Pancreas (tissue), 10 donors: ENCODE results near the gene KRT2. TPM values are rescaled to one million over a fixed set of nuclear protein-coding genes. Genes with fewer than 3 reads are reported as not detected.

ENCODE experiments used
- ATAC-seq, 4 donors: fragments of 200-7000 bp; cut with Tn5 transposase; one replicate each; pipeline versions ENCODE4 v1.8.0 to v1.9.1; 2020; ENCODE audit warnings: mild to moderate bottlenecking in 4 of 4, moderate library complexity in 4 of 4
- DNase-seq, 6 donors: peaks; one replicate each; pipeline ENCODE4 v3.0.0-alpha.2; 2020
- FAIRE-seq: peaks from 2 replicates; lab custom pipeline; 2012; peaks lifted over from hg19 to GRCh38; lab: Jason Lieb, UNC
- H3K27ac ChIP-seq, 4 donors: fragments of 200-600 bp; sonication (generic); 1 replicate in 3 of 4; 2 replicates in 1 of 4; pipeline versions ENCODE4 v1.5.0 to v1.8.0; 2020
- H3K27me3 ChIP-seq, 4 donors: fragments of 200-600 bp; one replicate each; pipeline ENCODE4 v1.8.0; 2021
- H3K36me3 ChIP-seq, 3 donors: fragments of 200-600 bp; sonication (generic) in 1 of 3; one replicate each; pipeline versions ENCODE4 v1.5.0 to v1.8.0; 2020 to 2021
- H3K4me1 ChIP-seq, 3 donors: fragments of 200-600 bp; one replicate each; pipeline ENCODE4 v1.8.0; 2021
- H3K4me3 ChIP-seq, 4 donors: fragments of 200-600 bp; sonication (generic) in 2 of 4; one replicate each; pipeline versions ENCODE4 v1.5.0 to v1.8.0; 2020 to 2021
- H3K9me3 ChIP-seq, 4 donors: fragments of 200-600 bp; one replicate each; pipeline ENCODE4 v1.8.0; 2021
- CTCF ChIP-seq, 4 donors: fragments of 200-600 bp; sonication (generic) in 3 of 4; IDR thresholded peaks; one replicate each; pipeline versions ENCODE4 v1.5.0 to v1.8.0; 2021; ENCODE audit warnings: antibody characterized with exemption in 4 of 4
- WGBS, 2 donors: extraction: QIAGEN DNeasy Blood & Tissue Kit; methylation state at CpG; one replicate each; pipeline ENCODE4 v1.1.7; 2013; 5-methylcytosine and 5-hydroxymethylcytosine counted together
- intact Hi-C, 3 donors: fragments of 100-400 bp; cut with DNase I; formaldehyde crosslinking; loops; one replicate each; pipeline versions ENCODE4 v1.11.1 to v1.14.2; 2022
- polyA plus RNA-seq, 2 donors: library from polyadenylated mRNA; stranded (reverse); fragments of 200-250 nt; gene quantifications; one replicate each; pipeline ENCODE4 v1.2.3, GENCODE V29; 2013
- total RNA-seq, 6 donors: library from RNA; stranded (reverse); fragmentation: NEBNext Ultra II Directional in 4 of 6; extraction: Animal tissue kit (Norgen Biotek cat#: 25700) in 4 of 6; gene quantifications; one replicate each; pipeline versions ENCODE4 v1.2.1 to v1.2.4, GENCODE V29; 2021 to 2023
- donor health status: healthy with polysubstance abuse.
- donor health status: DM: no; HTN: no; CAD: no; lungs with moderate emphysema.
- donor health status: DM: no; HTN: no; CAD: no.
- donor health status: control.
- donor health status: control.
- donor health status: Bipolar disorder and iron deficiency.
- donor health status: DM: yes; HTN: yes; CAD: no.
- donor health status: DM: no; HTN: no; CAD: no.
- donor health status: DM: no; HTN: no; CAD: no.
- donor health status: DM: yes; HTN: yes; CAD: no.

The KRT2 gene
- total and polyA plus RNA-seq, 8 donors: 0.02 TPM; not detected in 7

GRCh38 chr12:52606096-52606495, 45.9 kb downstream of the KRT2 start:
- peaks cover 0 to 5% (median 2%) of the 10 kb centered on the region in 4 donors for H3K27me3 ChIP-seq
- no peak overlapping the region for H3K27ac ChIP-seq
- no peaks in the 10 kb centered on the region for H3K36me3 ChIP-seq
- ATAC-seq: no peak
- 73 to 79% methylated on average over 3 of the region's 3 CpGs for WGBS, 2 donors
- FAIRE-seq: no peak
- intact Hi-C loops: no loop called here
- no peaks in the 10 kb centered on the region for H3K9me3 ChIP-seq
- no peak for DNase-seq
- no peak overlapping the region for H3K4me3 ChIP-seq
- H3K4me1 ChIP-seq: no peaks in the 10 kb centered on the region
- no peak for TF ChIP-seq CTCF (IDR thresholded peaks at IDR 0.05)

DNA sequence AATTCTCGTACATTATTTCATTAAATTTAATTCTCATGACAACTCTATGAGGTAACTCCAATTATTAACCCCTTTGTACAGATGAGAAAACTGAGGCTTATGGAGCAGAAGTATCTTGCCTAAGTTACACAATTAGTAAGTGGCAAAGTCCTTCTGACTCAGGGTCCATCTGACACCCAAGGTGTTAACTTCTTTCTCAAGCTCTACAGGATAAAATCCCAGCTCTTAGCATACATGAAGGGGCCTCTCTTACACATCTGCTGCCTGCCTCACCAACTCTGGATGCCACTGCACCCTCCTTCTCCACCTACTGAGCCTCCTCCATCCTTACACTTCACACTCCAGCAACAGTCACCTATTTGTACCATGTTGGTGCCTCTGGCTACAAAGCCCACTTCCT, 46.5 kb downstream of the KRT2 start:
- H3K36me3 ChIP-seq: no peaks in the 10 kb centered on the region
- no peak for FAIRE-seq
- peaks cover 0 to 10% (median 4%) of the 10 kb centered on the region in 4 donors for H3K27me3 ChIP-seq
- 72 to 91% methylated on average over 1 of the region's 1 CpG for WGBS, 2 donors
- no peaks in the 10 kb centered on the region for H3K9me3 ChIP-seq
- no peak for DNase-seq
- no peak overlapping the region for H3K27ac ChIP-seq
- H3K4me1 ChIP-seq: no peaks in the 10 kb centered on the region
- H3K4me3 ChIP-seq: no peak overlapping the region
- intact Hi-C loops: no loop called here
- ATAC-seq: no peak
- TF ChIP-seq CTCF (IDR thresholded peaks at IDR 0.05): no peak

- H3K27me3 ChIP-seq: peaks cover 0 to 10% (median 4%) of the 10 kb centered on the region in 4 donors
These were observed 47.2 kb downstream of the KRT2 start for GRCh38 chr12:52604859-52605258.

GRCh38 chr12:52603314-52603713, 48.7 kb downstream of the KRT2 start:
- Histone ChIP-seq H3K4me1 (no peaks in the 10 kb centered on the region), H3K27ac (no peak overlapping the region), H3K36me3 (no peaks in the 10 kb centered on the region), H3K4me3 (no peak overlapping the region), H3K9me3 (no peaks in the 10 kb centered on the region), H3K27me3 (peaks cover 0 to 10% (median 4%) of the 10 kb centered on the region in 4 donors)
- intact Hi-C loops: no loop called here
- ATAC-seq (no peak), FAIRE-seq (no peak), DNase-seq (no peak)
- 89 to 97% methylated on average over 2 of the region's 2 CpGs for WGBS, 2 donors
- no peak for TF ChIP-seq CTCF (IDR thresholded peaks at IDR 0.05)

More at GRCh38 chr12:52604859-52605258, 47.2 kb downstream of the KRT2 start:
- no peak for TF ChIP-seq CTCF (IDR thresholded peaks at IDR 0.05)
- Histone ChIP-seq H3K36me3 (no peaks in the 10 kb centered on the region), H3K4me1 (no peaks in the 10 kb centered on the region), H3K9me3 (no peaks in the 10 kb centered on the region), H3K4me3 (no peak overlapping the region), H3K27ac (no peak overlapping the region)
- intact Hi-C loops: no loop called here
- FAIRE-seq (no peak), DNase-seq (no peak), ATAC-seq (no peak)

- Histone ChIP-seq H3K36me3 (no peaks in the 10 kb centered on the region), H3K4me3 (no peak overlapping the region), H3K9me3 (no peaks in the 10 kb centered on the region), H3K27me3 (peaks cover 0 to 10% (median 4%) of the 10 kb centered on the region in 4 donors), H3K4me1 (no peaks in the 10 kb centered on the region), H3K27ac (no peak overlapping the region)
- ATAC-seq (no peak), FAIRE-seq (no peak), DNase-seq (no peak)
- intact Hi-C loops: no loop called here
- no peak for TF ChIP-seq CTCF (IDR thresholded peaks at IDR 0.05)
- 85 to 87% methylated on average over 5 of the region's 5 CpGs for WGBS, 2 donors
These were observed 49.5 kb downstream of the KRT2 start for GRCh38 chr12:52602552-52602951.
